Measurements from ENCODE around the gene SERPINE2. TPM values are rescaled to one million over a fixed set of nuclear protein-coding genes. Genes with fewer than 3 reads are reported as not detected.

SERPINE2 gene
- total and polyA plus RNA-seq, 4 donors: 4.2 to 61.4 (median 11.7) TPM

DNA sequence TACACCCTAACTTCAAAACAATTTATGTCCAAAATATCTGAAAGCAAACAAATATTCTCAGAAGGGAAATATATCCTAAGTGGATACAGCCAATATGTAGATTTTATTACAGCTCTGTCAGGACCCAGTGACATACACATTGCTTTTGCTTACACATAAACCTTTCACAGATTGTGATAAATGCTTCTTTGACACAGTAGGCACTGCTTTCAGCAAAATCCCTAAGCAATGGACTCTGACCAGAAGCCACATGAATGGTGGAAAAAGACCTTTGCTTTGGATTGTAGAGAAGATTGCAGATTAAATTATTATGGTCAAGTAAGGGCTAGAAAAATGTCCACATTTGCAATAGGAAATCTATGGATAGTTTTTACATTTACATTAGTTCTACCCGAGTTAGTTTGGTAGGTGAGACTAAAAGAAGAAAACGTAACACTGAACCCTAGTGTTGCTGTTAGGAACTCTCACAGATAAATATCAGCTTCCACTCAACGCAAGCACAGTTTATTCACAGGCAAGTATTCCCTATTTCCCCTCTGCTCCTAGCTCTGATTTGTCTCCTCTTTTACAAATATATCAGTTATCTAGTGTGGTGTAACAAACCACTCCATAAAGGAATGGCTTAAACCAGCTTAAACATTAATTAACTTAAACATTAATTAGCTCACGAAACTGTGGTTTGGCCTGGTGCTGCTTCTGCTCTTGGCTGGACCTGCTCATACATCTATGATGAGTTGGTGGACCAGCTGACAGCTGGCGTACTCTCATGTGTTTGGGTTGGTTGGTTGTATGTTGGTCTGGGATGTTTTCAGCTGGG, 23.6 kb upstream of the SERPINE2 start:
- H3K27ac ChIP-seq (ENCODE audit: low read depth in 1 of 2, low read length in 1 of 2): no peak overlapping the region
- H3K4me1 ChIP-seq (ENCODE audit: control insufficient read depth in 5 of 5, insufficient read depth in 5 of 5, low read length in 5 of 5): peaks cover 0 to 11% (median 4%) of the 10 kb centered on the region in 5 donors
- ATAC-seq (ENCODE audit: insufficient read depth, low FRiP score) (no peak), DNase-seq (peak in 2 of 3 donors; percentile 18 to 42)
- no peak overlapping the region for H3K4me3 ChIP-seq
- no peak overlapping the region for H3K9ac ChIP-seq (ENCODE audit: insufficient read depth in 1 of 2, low read length in 2 of 2)
- 62 to 68% methylated on average over 5 of the region's 5 CpGs for WGBS, 2 donors
- TF ChIP-seq, protein P1, sequence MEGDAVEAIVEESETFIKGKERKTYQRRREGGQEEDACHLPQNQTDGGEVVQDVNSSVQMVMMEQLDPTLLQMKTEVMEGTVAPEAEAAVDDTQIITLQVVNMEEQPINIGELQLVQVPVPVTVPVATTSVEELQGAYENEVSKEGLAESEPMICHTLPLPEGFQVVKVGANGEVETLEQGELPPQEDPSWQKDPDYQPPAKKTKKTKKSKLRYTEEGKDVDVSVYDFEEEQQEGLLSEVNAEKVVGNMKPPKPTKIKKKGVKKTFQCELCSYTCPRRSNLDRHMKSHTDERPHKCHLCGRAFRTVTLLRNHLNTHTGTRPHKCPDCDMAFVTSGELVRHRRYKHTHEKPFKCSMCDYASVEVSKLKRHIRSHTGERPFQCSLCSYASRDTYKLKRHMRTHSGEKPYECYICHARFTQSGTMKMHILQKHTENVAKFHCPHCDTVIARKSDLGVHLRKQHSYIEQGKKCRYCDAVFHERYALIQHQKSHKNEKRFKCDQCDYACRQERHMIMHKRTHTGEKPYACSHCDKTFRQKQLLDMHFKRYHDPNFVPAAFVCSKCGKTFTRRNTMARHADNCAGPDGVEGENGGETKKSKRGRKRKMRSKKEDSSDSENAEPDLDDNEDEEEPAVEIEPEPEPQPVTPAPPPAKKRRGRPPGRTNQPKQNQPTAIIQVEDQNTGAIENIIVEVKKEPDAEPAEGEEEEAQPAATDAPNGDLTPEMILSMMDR (IDR thresholded peaks at IDR 0.05; ENCODE audit: control extremely low read depth, extremely low read depth): no peak
- no peaks in the 10 kb centered on the region for H3K9me3 ChIP-seq (ENCODE audit: control insufficient read depth in 4 of 4, insufficient read depth in 3 of 4, low read length in 3 of 4)
- H3K27me3 ChIP-seq (ENCODE audit: control insufficient read depth in 3 of 3, insufficient read depth in 3 of 3, low read length in 2 of 3): no peaks in the 10 kb centered on the region
- H3K36me3 ChIP-seq (ENCODE audit: control insufficient read depth in 4 of 4, insufficient read depth in 4 of 4, low read length in 4 of 4): no peaks in the 10 kb centered on the region

DNA sequence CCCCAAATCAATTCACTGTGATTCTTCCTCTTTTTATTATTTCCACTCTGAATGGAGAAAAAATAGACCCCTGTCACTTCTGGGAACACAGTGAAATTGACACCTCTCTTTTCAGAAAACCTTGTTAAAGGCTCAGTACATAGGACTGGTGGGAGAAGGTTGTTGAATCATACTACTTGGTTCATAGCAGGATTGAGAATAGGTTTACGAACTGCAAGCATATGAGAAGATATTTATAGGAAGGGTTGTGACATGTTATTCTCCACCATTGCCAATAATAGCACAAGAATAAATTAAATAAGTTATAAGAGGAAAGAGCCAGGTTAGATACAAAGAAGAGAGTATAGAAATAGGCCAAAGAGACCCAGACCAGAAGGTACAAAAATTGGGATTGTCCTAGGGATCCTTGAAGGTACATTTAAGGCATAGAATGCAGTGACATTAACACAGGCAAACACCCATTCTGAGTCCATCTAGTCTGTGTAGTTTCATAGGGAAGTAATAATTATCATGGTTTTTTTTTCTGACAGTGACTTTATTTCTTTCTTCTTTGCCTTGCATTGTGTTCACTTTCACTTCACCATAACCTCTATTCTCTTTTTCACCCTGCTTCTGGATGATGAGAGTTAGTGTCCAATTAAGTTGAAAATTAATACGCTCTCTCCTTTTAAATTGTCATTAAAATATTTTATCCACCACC, 21.8 kb upstream of the SERPINE2 start:
- Histone ChIP-seq H3K36me3 (ENCODE audit: control insufficient read depth in 4 of 4, insufficient read depth in 4 of 4, low read length in 4 of 4) (no peaks in the 10 kb centered on the region), H3K27me3 (ENCODE audit: control insufficient read depth in 3 of 3, insufficient read depth in 3 of 3, low read length in 2 of 3) (no peaks in the 10 kb centered on the region), H3K4me1 (ENCODE audit: control insufficient read depth in 5 of 5, insufficient read depth in 5 of 5, low read length in 5 of 5) (peaks cover 0 to 11% (median 4%) of the 10 kb centered on the region in 5 donors), H3K4me3 (no peak overlapping the region), H3K27ac (ENCODE audit: low read depth in 1 of 2, low read length in 1 of 2) (no peak overlapping the region), H3K9me3 (ENCODE audit: control insufficient read depth in 4 of 4, insufficient read depth in 3 of 4, low read length in 3 of 4) (peaks cover 0 to 3% (median 0%) of the 10 kb centered on the region in 4 donors), H3K9ac (ENCODE audit: insufficient read depth in 1 of 2, low read length in 2 of 2) (no peak overlapping the region)
- 91 to 92% methylated on average over 2 of the region's 2 CpGs for WGBS, 2 donors
- DNase-seq (no peak), ATAC-seq (ENCODE audit: insufficient read depth, low FRiP score) (no peak)
- TF ChIP-seq, protein P1 (IDR thresholded peaks at IDR 0.05; ENCODE audit: control extremely low read depth, extremely low read depth): no peak

DNA sequence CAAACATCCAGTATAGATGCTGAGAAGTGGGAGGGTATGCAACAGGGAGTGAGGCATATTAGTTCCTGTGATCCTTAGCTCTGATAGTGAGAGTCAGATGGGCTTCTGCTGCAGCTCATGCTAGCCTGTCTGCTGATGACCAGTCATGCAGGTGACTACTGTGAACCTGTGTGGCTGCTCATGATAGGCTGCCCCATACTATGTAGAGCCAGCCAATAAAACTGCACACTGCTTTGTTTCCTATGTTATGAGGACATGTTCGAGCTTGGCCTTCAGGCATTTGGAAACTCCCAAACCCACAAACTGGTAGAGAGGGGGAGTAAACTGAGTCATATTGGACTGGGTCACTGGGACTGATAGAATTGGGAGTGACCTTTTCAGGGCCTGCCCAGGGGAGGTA, 20.1 kb upstream of the SERPINE2 start:
- no peaks in the 10 kb centered on the region for H3K36me3 ChIP-seq (ENCODE audit: control insufficient read depth in 4 of 4, insufficient read depth in 4 of 4, low read length in 4 of 4)
- peaks cover 0 to 11% (median 4%) of the 10 kb centered on the region in 5 donors for H3K4me1 ChIP-seq (ENCODE audit: control insufficient read depth in 5 of 5, insufficient read depth in 5 of 5, low read length in 5 of 5)
- WGBS, 2 donors: 90 to 91% methylated on average over 1 of the region's 1 CpG
- TF ChIP-seq, protein P1 (IDR thresholded peaks at IDR 0.05; ENCODE audit: control extremely low read depth, extremely low read depth): no peak
- no peak overlapping the region for H3K9ac ChIP-seq (ENCODE audit: insufficient read depth in 1 of 2, low read length in 2 of 2)
- ATAC-seq (ENCODE audit: insufficient read depth, low FRiP score): no peak
- no peak overlapping the region for H3K4me3 ChIP-seq
- H3K9me3 ChIP-seq (ENCODE audit: control insufficient read depth in 4 of 4, insufficient read depth in 3 of 4, low read length in 3 of 4): peaks cover 0 to 3% (median under 1%) of the 10 kb centered on the region in 4 donors
- H3K27me3 ChIP-seq (ENCODE audit: control insufficient read depth in 3 of 3, insufficient read depth in 3 of 3, low read length in 2 of 3): no peaks in the 10 kb centered on the region
- DNase-seq: no peak
- H3K27ac ChIP-seq (ENCODE audit: low read depth in 1 of 2, low read length in 1 of 2): no peak overlapping the region

All from lung (tissue), 12 donors.